Measurements from ENCODE around the gene EFCAB14.

The EFCAB14 gene

DNA sequence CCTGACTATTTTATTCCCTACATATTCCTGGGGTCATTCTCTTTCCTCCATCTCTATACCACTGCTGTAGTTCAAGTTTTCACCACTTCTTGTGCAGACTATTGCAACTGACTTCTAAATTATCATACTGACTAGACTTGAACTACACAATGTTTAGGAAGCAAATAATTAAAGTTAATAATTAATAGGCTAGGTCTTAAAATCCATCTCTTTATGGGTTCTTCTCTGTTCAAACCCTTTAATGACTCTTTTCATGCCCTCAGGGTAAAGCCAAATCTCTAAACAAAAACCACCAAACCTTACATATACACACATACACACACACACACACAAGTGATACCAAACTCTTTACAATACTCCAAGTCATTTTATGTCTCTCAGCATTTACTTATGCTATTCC, 80.0 kb downstream of the EFCAB14 start:
- DNase-seq (ENCODE audit: extremely low read depth, low read depth): no peak
- no peak overlapping the region for H3K4me3 ChIP-seq (replicated peaks; ENCODE audit: low read depth, low read length)
- TF ChIP-seq, protein P1, sequence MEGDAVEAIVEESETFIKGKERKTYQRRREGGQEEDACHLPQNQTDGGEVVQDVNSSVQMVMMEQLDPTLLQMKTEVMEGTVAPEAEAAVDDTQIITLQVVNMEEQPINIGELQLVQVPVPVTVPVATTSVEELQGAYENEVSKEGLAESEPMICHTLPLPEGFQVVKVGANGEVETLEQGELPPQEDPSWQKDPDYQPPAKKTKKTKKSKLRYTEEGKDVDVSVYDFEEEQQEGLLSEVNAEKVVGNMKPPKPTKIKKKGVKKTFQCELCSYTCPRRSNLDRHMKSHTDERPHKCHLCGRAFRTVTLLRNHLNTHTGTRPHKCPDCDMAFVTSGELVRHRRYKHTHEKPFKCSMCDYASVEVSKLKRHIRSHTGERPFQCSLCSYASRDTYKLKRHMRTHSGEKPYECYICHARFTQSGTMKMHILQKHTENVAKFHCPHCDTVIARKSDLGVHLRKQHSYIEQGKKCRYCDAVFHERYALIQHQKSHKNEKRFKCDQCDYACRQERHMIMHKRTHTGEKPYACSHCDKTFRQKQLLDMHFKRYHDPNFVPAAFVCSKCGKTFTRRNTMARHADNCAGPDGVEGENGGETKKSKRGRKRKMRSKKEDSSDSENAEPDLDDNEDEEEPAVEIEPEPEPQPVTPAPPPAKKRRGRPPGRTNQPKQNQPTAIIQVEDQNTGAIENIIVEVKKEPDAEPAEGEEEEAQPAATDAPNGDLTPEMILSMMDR (IDR thresholded peaks at IDR 0.05; ENCODE audit: low read depth, low read length, missing control alignments): no peak

GRCh38 chr1:46637444-46638083, 81.3 kb downstream of the EFCAB14 start:
- no peak for DNase-seq (ENCODE audit: extremely low read depth, low read depth)
- H3K4me3 ChIP-seq (replicated peaks; ENCODE audit: low read depth, low read length): no peak overlapping the region
- TF ChIP-seq, protein P1 (IDR thresholded peaks at IDR 0.05; ENCODE audit: low read depth, low read length, missing control alignments): no peak

DNA sequence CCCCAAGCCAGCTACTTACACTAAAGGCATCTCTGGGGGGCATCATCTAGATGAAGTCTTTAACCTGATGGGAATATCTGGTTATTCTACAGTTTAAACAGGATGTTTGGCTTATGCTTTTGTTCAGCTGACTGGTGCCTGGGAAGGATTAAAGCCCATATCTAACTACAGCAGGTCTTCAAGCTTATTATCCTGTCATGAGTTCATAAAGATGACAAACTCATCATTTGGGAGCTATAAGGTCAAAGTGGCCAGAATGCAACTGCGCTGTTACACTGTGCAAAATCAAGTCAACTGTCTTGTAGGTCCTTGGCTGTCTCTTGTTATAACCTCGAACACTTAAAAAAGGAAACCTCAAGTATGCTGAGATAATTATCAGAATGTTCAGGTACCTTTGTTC, 83.7 kb downstream of the EFCAB14 start:
- DNase-seq (ENCODE audit: extremely low read depth, low read depth): no peak
- TF ChIP-seq, protein P1 (IDR thresholded peaks at IDR 0.05; ENCODE audit: low read depth, low read length, missing control alignments): no peak
- H3K4me3 ChIP-seq (replicated peaks; ENCODE audit: low read depth, low read length): no peak overlapping the region

DNA sequence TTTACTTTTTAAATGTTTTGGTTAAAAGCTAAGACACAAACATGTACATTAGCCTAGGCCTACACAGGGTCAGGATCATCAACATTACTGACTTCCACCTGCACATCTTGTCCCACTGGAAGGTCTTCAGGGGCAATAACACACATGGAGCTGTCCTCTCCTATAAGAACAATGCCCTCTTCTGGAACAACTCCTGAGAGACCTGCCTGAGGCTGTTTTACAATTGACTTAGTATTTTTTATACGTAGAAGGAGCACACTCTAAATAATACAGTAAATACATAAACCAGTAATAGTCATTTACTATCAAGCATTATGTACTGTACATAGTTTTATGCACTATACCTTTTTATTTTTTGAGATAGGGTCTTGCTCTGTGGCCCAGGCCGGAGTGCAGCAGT, 88.2 kb downstream of the EFCAB14 start:
- no peak overlapping the region for H3K4me3 ChIP-seq (replicated peaks; ENCODE audit: low read depth, low read length)
- no peak for DNase-seq (ENCODE audit: extremely low read depth, low read depth)
- TF ChIP-seq, protein P1 (IDR thresholded peaks at IDR 0.05; ENCODE audit: low read depth, low read length, missing control alignments): no peak
